AG04449 (cell line): ENCODE data around the gene CTNNA1.

Experiments
- CTCF ChIA-PET: fragments of 350-600 bp; formaldehyde crosslinking; extraction: SDS; loops from one replicate; lab custom pipeline; 2021; ENCODE audit warnings: antibody characterized with exemption; lab: Yijun Ruan, JAX
- POLR2A ChIA-PET: fragments of 400-600, 350-600 bp; formaldehyde crosslinking; extraction: SDS; loops from one replicate; lab custom pipeline; 2020; ENCODE audit warnings: antibody characterized with exemption, inconsistent platforms; lab: Yijun Ruan, JAX
- DNase-seq: peaks from one replicate; pipeline ENCODE4 v3.0.0-alpha.2; 2010; ENCODE audit warnings: low read depth, low spot score
- H3K4me3 ChIP-seq: 2 replicates; pipeline ENCODE4 v1.5.1; 2011; ENCODE audit warnings: low read depth, mild to moderate bottlenecking, control low read depth, low read length
- TF ChIP-seq, protein P1 (sequence below): IDR thresholded peaks from one replicate; pipeline ENCODE4 v1.5.1; 2011; ENCODE audit warnings: mild to moderate bottlenecking, moderate library complexity, low read length, control low read depth, inconsistent platforms; ENCODE audit not compliant: insufficient read depth; ENCODE audit errors: missing control alignments

Gene CTNNA1

DNA sequence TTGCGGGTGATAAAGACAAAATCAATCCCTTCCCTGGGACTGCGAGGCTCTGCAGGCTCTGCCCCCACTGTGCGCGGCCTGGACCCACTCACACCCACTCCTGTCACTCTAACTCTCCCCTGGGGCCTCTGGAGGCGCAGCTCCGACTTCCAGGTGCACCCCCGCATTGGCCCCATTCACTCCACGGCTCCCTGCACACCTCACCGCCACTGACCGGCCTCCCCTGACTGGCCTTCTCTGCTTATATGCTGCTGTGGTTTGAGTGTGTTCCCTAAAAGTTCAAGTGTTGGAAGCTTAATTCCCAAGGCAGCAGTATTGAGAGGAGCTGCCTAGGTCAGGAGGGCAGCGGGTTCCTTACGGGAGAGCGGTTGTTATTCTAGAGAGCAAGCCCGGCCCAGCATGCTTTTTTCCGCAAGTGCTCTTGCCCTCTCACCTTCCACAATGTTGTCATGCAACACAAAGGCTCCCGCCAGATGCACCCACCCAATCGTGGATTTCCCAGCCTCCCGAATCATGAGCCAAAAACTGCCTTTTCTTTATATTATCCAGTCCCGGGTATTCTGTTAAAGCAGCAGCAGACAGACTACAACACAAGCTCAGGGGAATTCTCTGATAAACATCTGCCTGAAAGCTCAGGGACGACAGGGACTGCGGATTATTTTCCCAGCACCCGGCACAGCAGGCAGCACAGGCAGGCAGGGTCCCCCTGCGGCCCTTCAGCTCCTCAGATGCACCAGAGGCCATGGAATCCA lies 195.4 kb downstream of the CTNNA1 start:
- TF ChIP-seq, protein P1, sequence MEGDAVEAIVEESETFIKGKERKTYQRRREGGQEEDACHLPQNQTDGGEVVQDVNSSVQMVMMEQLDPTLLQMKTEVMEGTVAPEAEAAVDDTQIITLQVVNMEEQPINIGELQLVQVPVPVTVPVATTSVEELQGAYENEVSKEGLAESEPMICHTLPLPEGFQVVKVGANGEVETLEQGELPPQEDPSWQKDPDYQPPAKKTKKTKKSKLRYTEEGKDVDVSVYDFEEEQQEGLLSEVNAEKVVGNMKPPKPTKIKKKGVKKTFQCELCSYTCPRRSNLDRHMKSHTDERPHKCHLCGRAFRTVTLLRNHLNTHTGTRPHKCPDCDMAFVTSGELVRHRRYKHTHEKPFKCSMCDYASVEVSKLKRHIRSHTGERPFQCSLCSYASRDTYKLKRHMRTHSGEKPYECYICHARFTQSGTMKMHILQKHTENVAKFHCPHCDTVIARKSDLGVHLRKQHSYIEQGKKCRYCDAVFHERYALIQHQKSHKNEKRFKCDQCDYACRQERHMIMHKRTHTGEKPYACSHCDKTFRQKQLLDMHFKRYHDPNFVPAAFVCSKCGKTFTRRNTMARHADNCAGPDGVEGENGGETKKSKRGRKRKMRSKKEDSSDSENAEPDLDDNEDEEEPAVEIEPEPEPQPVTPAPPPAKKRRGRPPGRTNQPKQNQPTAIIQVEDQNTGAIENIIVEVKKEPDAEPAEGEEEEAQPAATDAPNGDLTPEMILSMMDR, result no peak
- no peak for DNase-seq
- POLR2A ChIA-PET, result no interaction called here
- CTCF ChIA-PET, result no interaction called here
- H3K4me3 ChIP-seq, result no peak overlapping the region

DNA sequence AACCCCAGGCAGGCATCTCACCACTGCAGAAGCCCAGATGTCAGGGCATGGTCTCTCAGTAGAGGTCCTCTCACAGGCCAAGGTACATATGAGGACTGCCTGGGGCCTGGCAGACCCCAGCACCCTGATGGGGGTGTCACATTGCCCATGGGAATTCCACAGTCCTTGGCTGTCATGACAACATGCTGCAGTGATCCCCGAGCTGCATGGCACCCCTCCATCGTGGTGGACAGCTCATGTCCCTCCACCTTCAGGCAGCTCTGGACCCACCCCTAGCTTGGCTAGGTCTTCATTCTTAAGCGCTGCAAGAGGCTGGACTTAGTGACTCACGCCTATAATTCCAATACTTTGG lies 196.0 kb downstream of the CTNNA1 start:
- DNase-seq, result no peak
- CTCF ChIA-PET, result no interaction called here
- TF ChIP-seq, protein P1, result no peak
- POLR2A ChIA-PET, result no interaction called here
- H3K4me3 ChIP-seq, result no peak overlapping the region

DNA sequence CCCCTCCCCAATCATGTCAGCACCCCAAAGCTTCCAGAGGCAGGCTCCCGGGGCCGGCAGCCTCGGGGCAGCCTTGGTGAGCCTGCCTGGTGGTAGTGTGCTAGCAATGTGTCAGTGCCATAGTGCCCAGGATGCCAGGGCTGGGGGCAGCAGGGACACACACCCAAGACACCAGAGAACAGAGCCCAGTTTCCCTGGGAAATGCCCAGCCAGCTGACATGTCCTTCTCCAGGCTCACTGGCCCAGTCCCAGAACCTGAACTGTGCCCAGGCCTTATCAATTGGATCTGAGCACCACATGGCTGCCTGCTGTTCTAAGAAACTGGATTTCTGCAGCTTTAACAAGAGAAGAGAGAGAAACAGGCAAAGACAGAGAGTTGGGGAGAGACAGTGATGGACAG lies 196.8 kb downstream of the CTNNA1 start:
- CTCF ChIA-PET, result no interaction called here
- POLR2A ChIA-PET, result no interaction called here
- no peak for DNase-seq
- no peak overlapping the region for H3K4me3 ChIP-seq
- TF ChIP-seq, protein P1, result no peak

DNA sequence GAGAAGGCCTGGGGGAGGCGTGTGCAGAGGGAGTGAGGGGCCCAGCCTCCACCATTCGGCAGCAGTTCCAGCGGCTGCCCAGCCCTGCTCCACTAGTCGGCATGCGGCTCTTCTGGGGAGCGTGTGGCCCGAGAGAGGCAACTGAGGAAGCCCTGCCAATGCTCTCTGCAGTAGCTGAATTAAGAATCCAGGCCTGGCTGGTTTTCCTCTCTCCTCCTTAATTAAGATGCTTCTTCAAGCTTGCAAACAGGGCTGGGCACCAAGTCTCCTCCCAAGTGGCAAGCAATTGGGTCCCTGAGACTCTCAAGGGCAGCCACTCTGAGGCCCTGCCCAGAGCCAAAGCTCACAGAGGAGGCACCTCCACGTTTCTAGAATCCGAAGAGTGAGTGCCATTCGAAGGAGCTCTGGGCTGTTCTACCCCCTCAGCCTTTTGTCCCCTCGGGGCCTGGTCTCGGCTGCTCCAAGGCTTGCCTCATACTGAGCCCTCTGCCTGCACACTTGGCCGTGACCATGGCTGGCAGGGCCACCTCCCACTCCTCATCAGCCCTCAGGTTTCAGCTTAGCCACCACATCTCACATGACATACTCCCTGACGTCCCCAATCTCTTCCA lies 197.3 kb downstream of the CTNNA1 start:
- ChIA-PET CTCF (no interaction called here), POLR2A (no interaction called here)
- DNase-seq, result no peak
- no peak overlapping the region for H3K4me3 ChIP-seq
- TF ChIP-seq, protein P1, result no peak

DNA sequence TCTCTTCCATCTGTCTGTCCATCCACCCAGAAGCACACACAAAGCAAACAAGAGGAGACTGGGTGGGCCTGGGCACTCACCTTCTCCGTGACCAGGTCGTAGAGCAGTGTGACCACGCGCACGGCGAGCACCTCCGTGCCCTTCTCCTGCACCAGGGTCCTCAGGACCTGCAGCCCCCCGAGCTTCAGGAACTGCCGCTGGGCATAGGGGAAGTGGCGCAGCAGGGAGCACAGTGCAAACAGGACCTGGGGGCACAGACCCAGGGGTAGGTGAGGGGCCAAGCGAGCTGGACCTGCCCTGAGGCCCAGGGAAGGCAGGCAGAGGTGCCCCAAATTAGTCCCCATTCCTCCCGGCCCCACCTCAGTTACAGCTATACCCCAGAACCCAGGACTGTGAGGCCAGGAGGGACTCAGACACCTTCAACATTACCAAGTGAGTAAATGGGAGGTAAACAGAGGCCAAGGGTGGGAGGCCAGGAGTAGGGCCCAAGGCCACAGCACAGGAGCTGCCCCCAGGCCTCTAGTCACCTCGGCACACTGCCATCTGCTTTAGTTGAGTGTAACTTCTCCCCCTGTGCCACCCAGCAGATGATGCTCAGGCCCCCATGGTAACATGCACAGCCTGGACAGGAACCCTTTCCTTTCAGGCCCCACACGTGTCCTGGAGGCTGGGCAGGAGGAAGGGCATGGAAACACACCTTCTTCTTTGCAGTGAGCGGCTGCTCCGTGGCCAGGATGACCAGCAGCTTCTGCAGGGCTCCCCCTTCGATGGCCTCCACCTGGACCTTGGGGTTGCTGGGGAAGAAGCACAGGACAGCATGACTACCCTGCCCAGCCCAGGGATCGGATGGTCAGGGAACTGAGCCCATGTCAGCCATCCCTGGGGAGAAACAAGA lies 198.1 kb downstream of the CTNNA1 start:
- POLR2A ChIA-PET, result no interaction called here

More for the DNA sequence above, 198.1 kb downstream of the CTNNA1 start:
- no peak overlapping the region for H3K4me3 ChIP-seq
- no peak for DNase-seq
- TF ChIP-seq, protein P1, result no peak
- CTCF ChIA-PET, result no interaction called here
